ENCODE measurements around the gene CBLC. TPM values are rescaled to one million over a fixed set of nuclear protein-coding genes. Genes with fewer than 3 reads are reported as not detected.

Gene CBLC
- polyA plus RNA-seq: not detected

GRCh38 chr19:44777715-44778347, at the start of gene CBLC:
TSS of gene CBLC (plus strand) at chr19:44777890. CDS start at chr19:44777932, 42 bp downstream.
- H3K27ac Mint-ChIP-seq: peak within 1 kb of the TSS in 1 of 3 donors; percentile 62
- H3K4me1 Mint-ChIP-seq: no peaks in the 10 kb centered on the region
- peaks cover 4% of the 10 kb centered on the region for H3K27me3 Mint-ChIP-seq
- no peaks in the 10 kb centered on the region for H3K36me3 Mint-ChIP-seq
- no peak within 1 kb of the TSS for H3K4me3 Mint-ChIP-seq
- H3K9me3 Mint-ChIP-seq: no peaks in the 10 kb centered on the region

GRCh38 chr19:44728178-44728577, 49.5 kb upstream of the CBLC start:
- Mint-ChIP-seq H3K27me3 (peaks cover 7% of the 10 kb centered on the region), H3K36me3 (no peaks in the 10 kb centered on the region), H3K4me3 (peak overlapping the region in 2 of 4 donors; percentile 14 to 43), H3K9me3 (no peaks in the 10 kb centered on the region), H3K4me1 (peaks cover 13 to 23% (median 13%) of the 10 kb centered on the region in 3 donors), H3K27ac (no peak overlapping the region)

GRCh38 chr19:44729516-44730033, 48.1 kb upstream of the CBLC start:
- peaks cover 8% of the 10 kb centered on the region for H3K27me3 Mint-ChIP-seq
- peak overlapping the region in 1 of 4 donors; percentile 82 for H3K4me3 Mint-ChIP-seq
- peak overlapping the region in 1 of 3 donors; percentile 50 for H3K27ac Mint-ChIP-seq
- no peaks in the 10 kb centered on the region for H3K9me3 Mint-ChIP-seq
- H3K36me3 Mint-ChIP-seq: no peaks in the 10 kb centered on the region
- H3K4me1 Mint-ChIP-seq: peaks cover under 1 to 15% (median 6%) of the 10 kb centered on the region in 3 donors

GRCh38 chr19:44731081-44731480, 46.6 kb upstream of the CBLC start:
- H3K4me3 Mint-ChIP-seq: no peak overlapping the region
- H3K36me3 Mint-ChIP-seq: no peaks in the 10 kb centered on the region
- peaks cover 0 to 15% (median 6%) of the 10 kb centered on the region in 3 donors for H3K4me1 Mint-ChIP-seq
- H3K9me3 Mint-ChIP-seq: no peaks in the 10 kb centered on the region
- H3K27ac Mint-ChIP-seq: no peak overlapping the region
- peaks cover 5% of the 10 kb centered on the region for H3K27me3 Mint-ChIP-seq

- Mint-ChIP-seq H3K9me3 (no peaks in the 10 kb centered on the region), H3K4me1 (peaks cover 0 to 17% (median 6%) of the 10 kb centered on the region in 3 donors), H3K36me3 (no peaks in the 10 kb centered on the region), H3K4me3 (no peak overlapping the region), H3K27me3 (peaks cover 5% of the 10 kb centered on the region), H3K27ac (no peak overlapping the region)
Observed at GRCh38 chr19:44731622-44732021, 46.1 kb upstream of the CBLC start.

- Mint-ChIP-seq H3K4me3 (no peak overlapping the region), H3K27me3 (peaks cover 5% of the 10 kb centered on the region), H3K9me3 (no peaks in the 10 kb centered on the region), H3K36me3 (no peaks in the 10 kb centered on the region), H3K27ac (no peak overlapping the region), H3K4me1 (peaks cover 0 to 21% (median 6%) of the 10 kb centered on the region in 3 donors)
Observed at GRCh38 chr19:44732235-44733014, 45.3 kb upstream of the CBLC start.

GRCh38 chr19:44734357-44734756, 43.3 kb upstream of the CBLC start:
- Mint-ChIP-seq H3K27me3 (peaks cover 5% of the 10 kb centered on the region), H3K4me1 (peaks cover 0 to 12% (median 2%) of the 10 kb centered on the region in 3 donors), H3K27ac (no peak overlapping the region), H3K9me3 (no peaks in the 10 kb centered on the region), H3K36me3 (no peaks in the 10 kb centered on the region), H3K4me3 (peak overlapping the region in 1 of 4 donors; percentile 39)

- peaks cover 0 to 8% (median 0%) of the 10 kb centered on the region in 3 donors for H3K4me1 Mint-ChIP-seq
- no peaks in the 10 kb centered on the region for H3K9me3 Mint-ChIP-seq
- H3K36me3 Mint-ChIP-seq: no peaks in the 10 kb centered on the region
- no peak overlapping the region for H3K4me3 Mint-ChIP-seq
- H3K27ac Mint-ChIP-seq: no peak overlapping the region
- H3K27me3 Mint-ChIP-seq: peaks cover 4% of the 10 kb centered on the region
Observed at GRCh38 chr19:44735011-44735410, 42.7 kb upstream of the CBLC start.

- Mint-ChIP-seq H3K27ac (no peak overlapping the region), H3K4me1 (peaks cover 0 to 12% (median 2%) of the 10 kb centered on the region in 3 donors), H3K9me3 (no peaks in the 10 kb centered on the region), H3K36me3 (no peaks in the 10 kb centered on the region), H3K4me3 (no peak overlapping the region), H3K27me3 (peaks cover 4% of the 10 kb centered on the region)
Observed at GRCh38 chr19:44737238-44738071, 40.2 kb upstream of the CBLC start.

GRCh38 chr19:44738136-44738535, 39.6 kb upstream of the CBLC start:
- H3K4me1 Mint-ChIP-seq: peaks cover 0 to 16% (median 2%) of the 10 kb centered on the region in 3 donors
- H3K4me3 Mint-ChIP-seq: no peak overlapping the region
- no peak overlapping the region for H3K27ac Mint-ChIP-seq
- H3K36me3 Mint-ChIP-seq: no peaks in the 10 kb centered on the region
- no peaks in the 10 kb centered on the region for H3K9me3 Mint-ChIP-seq
- peaks cover 2% of the 10 kb centered on the region for H3K27me3 Mint-ChIP-seq

- H3K27ac Mint-ChIP-seq: no peak overlapping the region
Observed at GRCh38 chr19:44738603-44739558, 38.8 kb upstream of the CBLC start.

GRCh38 chr19:44740351-44740824, 37.3 kb upstream of the CBLC start:
- Mint-ChIP-seq H3K4me1 (peaks cover 0 to 16% (median 2%) of the 10 kb centered on the region in 3 donors), H3K36me3 (no peaks in the 10 kb centered on the region), H3K9me3 (no peaks in the 10 kb centered on the region), H3K4me3 (peak overlapping the region in 1 of 4 donors; percentile 19), H3K27ac (no peak overlapping the region), H3K27me3 (no peaks in the 10 kb centered on the region)

More at GRCh38 chr19:44738603-44739558, 38.8 kb upstream of the CBLC start:
- no peak overlapping the region for H3K4me3 Mint-ChIP-seq
- H3K27me3 Mint-ChIP-seq: peaks cover 2% of the 10 kb centered on the region
- H3K36me3 Mint-ChIP-seq: no peaks in the 10 kb centered on the region
- H3K9me3 Mint-ChIP-seq: no peaks in the 10 kb centered on the region
- peaks cover 0 to 16% (median 2%) of the 10 kb centered on the region in 3 donors for H3K4me1 Mint-ChIP-seq

- Mint-ChIP-seq H3K36me3 (no peaks in the 10 kb centered on the region), H3K27ac (peak overlapping the region in 1 of 3 donors; percentile 18), H3K9me3 (no peaks in the 10 kb centered on the region), H3K4me1 (peaks cover 0 to 16% (median 2%) of the 10 kb centered on the region in 3 donors), H3K27me3 (no peaks in the 10 kb centered on the region), H3K4me3 (no peak overlapping the region)
Observed at GRCh38 chr19:44741258-44741731, 36.4 kb upstream of the CBLC start.
